Measurements from ENCODE around the gene TMBIM1.

Gene TMBIM1

DNA sequence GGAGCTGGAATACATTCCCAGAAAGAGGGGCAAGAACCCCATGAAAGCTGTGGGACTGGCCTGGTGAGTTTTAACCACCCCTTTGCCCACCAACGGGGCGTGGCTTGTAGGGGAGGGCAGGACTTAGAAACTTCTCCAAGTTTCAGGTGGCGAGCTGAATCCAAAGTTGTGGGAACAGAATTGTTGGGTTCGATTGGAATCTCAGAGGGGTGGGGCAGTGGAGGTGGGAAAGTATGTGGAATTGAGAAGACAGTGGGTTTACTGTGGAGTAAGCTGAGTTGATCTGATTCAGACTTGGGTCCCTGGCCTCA, 20.9 kb downstream of the TMBIM1 start:
- DNase-seq, result no peak

DNA sequence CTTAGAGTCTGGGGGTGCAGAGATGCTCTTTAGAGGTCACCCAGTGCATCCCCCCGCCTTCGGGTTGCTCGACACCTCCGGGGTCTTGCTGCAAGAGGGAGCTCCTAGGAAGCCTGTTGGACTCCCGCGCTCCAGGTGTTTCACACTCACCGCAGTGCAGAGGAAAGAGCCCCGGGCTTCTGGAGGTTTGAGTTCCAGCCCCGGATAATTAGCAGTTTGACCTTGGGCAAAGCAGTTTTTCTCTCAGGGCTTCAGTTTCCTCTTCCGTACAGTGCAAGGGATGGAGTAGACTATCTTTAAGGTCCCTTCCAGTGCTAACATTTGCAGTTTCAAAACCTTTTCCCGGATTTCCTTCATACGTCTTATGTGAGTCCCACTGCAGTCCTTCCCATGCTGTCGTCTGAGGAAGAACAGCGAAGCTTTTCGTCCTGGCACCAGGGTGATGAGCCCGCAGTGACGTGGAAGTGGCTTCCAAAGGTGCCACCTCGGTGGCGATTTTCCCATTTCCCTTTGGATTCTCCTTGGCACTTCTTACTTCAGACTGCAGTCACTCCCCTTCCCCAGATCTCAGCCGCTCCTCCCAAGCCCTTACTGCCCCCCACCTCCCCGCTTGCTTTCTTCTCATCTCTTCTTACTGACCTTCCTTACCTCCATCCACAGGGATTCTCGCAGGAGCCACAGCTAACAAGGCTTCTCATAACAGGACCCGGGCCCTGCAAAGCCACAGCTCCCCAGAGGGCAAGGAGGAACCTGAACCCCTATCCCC, 21.4 kb downstream of the TMBIM1 start:
- no peak for DNase-seq

DNA sequence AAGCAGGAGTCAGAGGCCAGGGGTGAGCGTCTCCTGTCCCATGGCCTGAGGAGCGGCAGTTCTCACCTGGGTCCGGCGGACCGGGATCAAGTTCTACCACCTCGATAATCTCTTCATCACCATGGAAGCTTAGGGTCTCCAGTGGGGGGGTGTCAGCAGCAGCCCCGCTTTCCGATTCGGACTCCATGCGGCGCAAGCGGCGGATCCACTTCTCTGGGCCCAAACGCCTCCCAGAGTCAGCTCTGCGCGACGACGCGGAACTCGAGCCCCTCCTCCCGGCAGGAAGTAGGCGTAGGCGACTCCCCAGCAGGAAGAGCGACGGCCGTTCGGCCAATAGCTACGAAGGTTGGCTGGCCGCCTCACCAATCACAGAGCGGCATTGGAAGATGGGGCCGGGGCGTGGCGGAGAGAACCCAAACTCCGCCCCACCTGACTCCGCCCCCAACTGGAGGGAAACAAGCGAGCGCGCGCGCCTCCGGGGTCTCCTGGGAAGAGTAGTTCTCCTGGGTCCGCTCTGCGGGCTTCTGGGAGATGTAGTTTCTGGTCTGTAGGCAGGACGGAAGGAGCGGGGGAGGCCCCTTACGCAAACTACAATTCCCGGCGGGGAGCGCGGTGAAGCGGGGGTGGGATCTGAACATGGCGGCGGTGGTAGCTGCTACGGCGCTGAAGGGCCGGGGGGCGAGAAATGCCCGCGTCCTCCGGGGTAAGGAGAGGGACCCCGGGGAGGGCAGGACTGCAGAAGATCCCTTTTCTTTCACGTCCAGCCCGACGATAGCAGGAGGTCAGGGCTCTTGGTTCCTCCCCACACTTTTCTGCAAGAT, 22.2 kb downstream of the TMBIM1 start, which contains the start of the genes AAMP and PNKD:
Gene AAMP (minus strand): TSS at position 238 of the 821 bp plus-strand sequence. CDS start 51 bp downstream, at position 187.
Gene PNKD (plus strand): TSS at position 620 of the 821 bp plus-strand sequence. CDS start 17 bp downstream, at position 637.
- DNase-seq, result peak; percentile 97

DNA sequence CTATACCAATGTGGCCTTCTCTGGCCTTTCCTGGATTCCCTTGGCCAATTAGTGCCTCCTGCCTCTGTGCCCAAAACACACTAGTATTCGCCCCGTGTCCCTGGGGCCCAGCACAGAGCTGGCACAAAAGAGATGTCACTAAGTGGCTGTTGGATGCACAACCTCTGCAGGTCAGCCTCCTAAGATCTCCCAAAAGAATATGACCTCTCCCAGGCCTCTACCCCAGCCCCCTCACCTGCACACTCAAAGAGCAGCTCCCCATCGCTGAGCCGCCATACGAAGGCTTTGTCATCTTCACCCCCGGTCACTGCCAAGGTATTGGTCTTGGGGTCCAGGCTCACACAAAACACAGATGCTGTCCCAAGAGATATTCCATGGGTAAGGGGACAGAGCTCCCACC, 25.0 kb downstream of the TMBIM1 start:
- DNase-seq, result no peak

DNA sequence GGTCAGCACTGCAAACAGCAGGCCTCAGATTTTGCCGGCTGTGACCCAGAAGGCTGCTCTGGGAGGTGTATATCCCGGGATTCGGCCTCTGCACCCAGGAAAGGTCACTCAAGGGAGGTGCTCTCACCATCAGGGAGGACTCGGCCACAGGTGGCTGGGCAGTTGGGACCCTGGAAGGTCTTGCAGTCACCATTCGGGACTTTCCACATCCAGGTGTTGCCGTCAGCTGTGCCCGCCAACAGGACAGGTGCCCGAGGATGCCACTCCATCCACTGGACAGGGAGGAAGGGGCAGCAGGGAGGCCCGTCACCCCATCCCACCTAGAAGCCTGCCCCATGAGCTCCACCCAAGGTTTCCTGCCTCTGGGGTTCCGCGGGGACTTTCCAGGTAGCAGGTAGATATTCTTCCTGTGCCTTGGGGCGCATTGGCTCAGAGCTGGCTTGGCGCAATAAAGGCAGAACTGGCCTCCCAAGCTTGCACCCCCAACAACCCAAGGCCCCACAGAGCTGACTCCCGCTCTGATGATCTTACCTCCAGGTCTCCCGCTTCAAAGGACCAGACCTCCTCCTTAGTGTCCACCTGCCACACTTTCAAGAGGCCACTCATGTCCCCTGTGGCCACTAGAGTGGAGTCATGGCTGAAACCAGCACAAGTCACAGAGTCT, 25.9 kb downstream of the TMBIM1 start:
- DNase-seq, result no peak

DNA sequence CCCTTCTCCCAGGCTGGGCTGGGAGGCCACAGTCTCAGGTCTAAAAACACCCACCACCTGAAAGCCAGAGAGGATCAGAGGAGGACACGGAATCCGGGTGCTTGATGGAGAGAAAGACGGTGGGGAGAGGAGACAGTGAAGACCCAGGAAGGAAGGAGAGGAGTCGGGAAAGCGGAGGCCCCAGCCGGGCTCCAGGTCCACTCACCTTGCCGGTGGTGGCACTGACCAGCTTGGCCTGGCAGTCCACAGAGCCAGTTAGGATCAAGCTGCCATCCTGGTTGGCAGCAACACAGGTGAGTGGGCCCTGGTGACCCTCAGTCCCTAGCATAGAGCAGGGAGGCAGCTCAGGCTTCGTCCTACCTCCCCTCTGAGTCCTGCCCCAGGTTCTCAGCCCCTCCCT, 26.7 kb downstream of the TMBIM1 start:
- no peak for DNase-seq

DNA sequence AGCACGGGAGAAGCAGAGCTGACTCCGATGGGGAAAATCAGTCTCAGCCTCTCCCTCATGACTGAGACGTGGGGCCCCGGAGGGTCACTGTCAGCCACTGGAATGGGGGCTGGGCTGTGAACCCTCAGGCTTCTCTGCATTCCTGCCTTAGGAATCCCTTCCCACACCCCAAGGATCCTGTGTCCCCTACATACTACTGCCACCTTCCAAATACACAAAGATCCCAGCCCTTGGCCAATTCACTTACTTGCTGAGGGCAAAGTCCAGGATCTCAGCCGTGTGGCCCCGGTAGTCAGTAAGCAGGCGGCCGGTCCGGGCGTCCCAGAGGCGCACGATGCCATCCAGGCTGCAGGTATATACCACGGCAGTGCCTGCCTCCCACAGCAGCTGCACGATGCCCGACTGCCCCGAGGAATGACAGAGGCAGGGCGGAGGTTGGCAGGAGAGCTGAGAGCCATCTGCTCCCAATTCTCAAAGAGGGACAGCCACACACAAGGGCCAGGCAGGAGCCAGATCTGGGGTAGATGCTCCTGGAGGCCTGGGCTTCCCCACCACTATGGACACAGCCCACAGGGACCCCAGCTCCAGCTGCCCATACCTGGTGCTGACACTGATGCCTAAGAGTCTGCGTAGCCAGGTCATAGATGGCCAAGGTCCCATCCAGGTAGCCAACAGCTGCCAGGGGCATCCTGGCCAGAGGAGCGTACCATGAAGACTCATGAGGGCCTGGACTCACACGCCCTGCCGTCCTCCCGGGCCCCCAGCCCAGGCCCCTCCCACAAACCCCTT, 27.3 kb downstream of the TMBIM1 start:
- DNase-seq, result no peak

DNA sequence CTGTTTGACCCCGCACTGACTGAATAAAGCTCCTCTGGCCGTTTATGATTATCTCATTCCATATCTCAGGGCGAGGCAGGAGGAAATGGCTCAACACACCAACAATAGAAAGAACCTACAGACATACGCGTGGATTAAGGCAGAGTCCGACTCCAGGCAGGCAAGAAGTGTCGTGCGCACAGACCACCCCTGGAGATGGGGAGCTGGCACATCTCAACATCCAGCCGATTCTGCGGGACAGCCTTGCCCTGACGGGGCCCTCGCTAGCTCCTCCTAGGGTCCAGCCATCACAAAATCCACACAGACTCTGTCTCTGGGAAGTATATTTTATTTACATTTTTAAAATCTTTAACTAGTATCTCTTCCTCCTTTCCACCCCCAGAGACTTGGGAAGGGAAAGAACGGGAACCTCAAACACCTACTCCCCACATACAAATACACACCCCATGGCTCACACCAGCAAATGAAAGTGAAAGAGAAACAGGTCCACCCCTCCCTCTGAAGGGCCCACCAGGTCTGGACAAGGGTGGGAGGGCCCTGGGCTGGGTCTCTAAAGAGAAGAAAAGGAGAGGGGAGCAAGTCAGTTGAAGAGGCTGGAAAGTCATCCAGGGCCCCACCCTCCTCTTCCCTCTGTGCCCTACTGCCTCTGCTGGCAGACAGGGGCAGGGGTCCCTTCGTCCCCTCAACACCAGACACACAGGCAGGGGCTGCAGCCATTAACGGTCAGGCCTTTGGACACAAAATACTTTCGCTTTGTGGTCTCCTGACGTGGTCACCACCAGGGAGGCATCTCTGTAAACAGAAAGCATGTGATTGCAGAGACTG, 28.3 kb downstream of the TMBIM1 start:
- DNase-seq, result no peak

DNA sequence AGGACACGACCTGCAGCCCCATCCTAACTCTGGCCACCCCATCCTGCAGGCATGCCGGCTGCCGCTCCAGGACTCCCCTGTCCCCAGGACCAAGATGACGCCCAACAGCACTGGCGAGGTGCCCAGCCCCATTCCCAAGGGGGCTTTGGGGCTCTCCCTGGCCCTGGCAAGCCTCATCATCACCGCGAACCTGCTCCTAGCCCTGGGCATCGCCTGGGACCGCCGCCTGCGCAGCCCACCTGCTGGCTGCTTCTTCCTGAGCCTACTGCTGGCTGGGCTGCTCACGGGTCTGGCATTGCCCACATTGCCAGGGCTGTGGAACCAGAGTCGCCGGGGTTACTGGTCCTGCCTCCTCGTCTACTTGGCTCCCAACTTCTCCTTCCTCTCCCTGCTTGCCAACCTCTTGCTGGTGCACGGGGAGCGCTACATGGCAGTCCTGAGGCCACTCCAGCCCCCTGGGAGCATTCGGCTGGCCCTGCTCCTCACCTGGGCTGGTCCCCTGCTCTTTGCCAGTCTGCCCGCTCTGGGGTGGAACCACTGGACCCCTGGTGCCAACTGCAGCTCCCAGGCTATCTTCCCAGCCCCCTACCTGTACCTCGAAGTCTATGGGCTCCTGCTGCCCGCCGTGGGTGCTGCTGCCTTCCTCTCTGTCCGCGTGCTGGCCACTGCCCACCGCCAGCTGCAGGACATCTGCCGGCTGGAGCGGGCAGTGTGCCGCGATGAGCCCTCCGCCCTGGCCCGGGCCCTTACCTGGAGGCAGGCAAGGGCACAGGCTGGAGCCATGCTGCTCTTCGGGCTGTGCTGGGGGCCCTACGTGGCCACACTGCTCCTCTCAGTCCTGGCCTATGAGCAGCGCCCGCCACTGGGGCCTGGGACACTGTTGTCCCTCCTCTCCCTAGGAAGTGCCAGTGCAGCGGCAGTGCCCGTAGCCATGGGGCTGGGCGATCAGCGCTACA, 29.4 kb downstream of the TMBIM1 start:
- no peak for DNase-seq

DNA sequence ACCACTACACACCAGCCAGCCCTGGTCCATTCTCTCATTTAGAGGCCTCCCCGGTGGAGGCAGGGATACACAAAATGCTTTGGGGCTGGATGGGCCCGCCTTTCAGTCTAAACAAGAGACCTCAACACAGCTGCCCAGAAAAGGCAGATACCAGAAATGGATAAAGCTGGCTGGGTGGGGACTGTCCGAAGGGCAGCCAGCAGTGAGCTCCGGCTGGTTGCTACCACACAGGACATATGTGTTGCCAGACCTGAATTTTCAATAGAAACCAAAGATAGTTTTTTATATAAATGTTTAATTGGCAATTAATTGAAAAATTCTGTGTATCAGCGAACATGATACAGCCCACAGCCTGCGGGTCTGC, 30.1 kb downstream of the TMBIM1 start:
- DNase-seq, result no peak

DNA sequence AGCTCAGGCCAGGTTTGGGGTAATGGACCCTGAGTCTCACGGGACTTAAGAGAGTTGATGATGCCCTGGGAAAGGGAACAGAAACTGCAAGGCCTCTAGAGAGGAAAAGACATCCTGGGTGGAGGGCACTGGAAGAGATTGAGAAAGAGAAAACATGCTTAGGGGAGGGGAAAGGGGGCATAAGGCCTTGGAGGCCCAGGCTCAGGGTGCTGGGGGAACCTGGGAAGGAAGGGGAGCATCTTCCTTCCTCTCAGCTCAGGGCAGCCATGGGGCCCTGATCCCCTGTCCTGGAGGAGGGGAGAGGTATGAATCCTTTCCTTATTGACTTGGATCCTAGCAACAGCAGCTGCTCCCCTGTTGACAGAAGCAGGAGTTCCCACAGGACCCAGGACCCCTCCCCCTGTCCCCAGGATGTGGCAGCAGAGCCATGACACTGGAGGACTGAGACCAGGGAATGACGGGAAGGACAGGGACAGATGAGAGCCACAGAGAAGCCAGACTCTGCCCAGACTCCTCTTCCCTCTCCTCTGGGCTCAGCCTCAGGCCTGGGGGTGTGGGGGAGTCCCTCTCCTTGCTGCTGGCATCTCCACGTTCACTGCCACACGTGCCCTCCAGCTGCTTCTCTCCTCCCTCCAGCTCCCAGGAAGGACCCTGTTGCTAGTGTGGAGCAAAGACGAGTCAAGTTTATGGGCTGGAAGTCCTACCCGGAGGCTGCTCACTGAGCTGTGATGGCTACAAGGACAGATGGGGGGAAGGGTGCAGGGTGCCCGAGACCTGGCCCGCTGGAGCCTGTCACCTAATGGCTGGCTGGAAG, 30.7 kb downstream of the TMBIM1 start:
- no peak for DNase-seq

DNA sequence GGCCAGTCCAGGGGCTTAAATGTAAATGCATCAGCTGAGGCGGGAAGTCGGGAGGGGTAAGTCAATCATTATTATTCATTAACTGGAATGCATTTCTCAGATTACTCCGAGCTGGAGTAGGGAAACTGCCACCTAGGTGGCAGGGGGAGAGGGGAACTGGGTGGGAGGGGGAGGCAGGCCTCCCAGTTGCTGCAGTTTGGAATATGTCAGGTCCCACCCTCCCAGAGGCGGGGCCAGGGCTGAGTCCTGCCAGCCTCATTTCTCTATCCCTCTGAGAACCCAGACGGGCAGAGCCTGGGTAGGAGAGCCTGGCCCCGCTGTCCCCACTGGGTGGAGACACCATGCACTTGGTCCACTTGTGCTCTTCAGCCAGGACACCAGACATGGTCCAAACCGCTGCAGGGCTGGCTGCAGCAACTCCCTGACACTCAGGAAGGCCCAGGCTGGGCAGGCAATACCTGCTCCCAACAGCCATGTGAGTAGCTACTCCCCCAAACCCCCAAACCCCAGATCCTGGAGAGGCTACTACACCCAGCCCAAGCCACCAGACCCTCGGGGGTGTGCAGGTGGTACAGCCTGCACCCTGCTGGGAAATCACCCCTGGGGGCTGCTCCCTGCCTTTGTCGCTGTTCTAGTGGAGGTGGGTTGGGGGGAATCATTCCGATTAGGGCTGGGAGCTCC, 31.4 kb downstream of the TMBIM1 start, which contains the start of gene GPBAR1:
Gene GPBAR1 (plus strand): TSS at position 274 of the 681 bp plus-strand sequence. CDS start 1,710 bp downstream, outside the sequence.
- no peak for DNase-seq

DNA sequence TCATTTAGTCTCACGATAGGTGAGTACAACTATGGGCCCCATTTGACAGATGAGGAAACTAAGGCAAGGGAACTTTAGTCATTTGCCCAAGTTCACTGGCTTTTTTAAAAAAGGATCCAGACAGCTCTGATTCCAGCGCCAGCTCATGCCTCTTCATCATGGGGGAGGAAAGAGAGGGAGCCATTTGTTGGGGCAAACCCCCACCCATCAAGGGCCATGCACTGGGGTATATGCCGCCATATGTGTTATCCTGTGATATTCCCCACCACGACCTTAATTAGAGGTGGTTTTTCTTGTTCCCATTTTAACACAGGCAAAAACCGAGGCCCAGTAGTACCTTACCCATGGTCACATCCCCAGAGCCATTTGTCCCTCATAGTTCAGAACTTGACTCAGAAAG, 32.1 kb downstream of the TMBIM1 start:
- no peak for DNase-seq

DNA sequence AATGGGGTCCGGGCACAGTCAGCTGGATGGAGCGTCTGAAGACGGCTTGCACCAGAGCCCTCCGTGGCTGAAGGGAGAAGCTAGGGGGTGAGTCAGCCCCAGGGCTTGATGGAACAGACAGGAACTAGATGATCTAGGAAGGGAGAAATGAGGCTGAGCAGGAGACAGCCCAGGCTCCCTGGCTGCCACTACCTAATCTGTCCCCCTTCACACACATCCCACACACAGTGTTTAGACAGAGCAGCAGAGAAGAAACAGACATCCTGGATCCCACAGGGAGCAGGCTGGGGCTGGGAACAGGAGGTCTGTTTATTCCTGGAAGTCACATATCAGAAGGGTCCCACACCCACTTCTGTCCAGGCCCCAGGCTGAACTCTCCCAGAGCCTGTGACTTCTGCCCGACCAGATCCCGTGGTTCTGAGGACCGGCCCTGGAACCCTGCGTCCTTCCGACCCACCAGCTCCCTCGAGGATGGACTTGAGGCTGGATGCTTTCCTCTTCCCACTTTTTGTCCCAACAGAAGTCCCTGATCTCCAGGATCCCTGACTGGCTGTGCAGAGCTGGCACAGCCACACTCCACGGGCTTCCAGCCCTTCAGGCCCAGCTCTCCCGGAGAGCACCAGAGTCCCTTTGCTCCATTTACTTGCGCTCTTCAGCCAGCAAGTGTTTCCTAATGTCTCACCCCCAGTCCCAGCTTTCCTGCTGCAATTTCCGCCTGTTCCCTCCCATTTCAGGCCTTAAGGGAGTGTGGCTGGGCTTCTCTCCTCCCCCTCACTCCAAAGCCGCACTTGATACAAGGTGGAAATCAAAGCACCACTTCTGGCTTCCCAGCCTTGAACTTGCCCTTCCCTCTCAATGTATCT, 33.0 kb downstream of the TMBIM1 start:
- DNase-seq, result no peak

DNA sequence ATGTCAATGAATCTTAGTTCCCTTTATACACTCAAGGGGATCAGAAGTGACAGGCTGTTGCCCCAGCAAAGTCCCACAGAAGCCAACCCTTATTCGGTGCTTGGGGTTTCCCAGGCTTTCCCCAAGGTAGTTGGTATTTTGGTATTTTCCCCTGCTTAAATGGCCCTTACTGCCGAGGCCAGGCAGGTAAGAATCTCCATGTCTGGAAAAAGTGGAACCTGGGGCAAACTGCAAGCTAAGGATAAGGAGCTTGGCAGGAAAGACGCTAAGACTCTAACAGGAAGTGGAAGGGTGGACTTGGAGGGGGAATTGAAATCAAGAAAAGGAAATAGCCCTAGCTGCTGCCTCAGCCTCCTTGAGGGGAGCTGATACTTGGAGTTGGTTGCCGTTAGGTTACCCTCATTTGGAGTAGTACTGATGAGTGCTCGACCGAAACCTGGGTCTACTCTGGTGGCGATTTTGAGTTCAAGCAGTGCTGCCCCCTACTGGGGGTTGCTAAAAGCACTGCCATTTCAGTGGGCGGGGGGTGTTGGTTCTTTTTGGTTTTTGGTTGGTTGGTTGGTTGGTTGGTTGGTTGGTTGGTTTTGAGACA, 34.8 kb downstream of the TMBIM1 start:
- no peak for DNase-seq

DNA sequence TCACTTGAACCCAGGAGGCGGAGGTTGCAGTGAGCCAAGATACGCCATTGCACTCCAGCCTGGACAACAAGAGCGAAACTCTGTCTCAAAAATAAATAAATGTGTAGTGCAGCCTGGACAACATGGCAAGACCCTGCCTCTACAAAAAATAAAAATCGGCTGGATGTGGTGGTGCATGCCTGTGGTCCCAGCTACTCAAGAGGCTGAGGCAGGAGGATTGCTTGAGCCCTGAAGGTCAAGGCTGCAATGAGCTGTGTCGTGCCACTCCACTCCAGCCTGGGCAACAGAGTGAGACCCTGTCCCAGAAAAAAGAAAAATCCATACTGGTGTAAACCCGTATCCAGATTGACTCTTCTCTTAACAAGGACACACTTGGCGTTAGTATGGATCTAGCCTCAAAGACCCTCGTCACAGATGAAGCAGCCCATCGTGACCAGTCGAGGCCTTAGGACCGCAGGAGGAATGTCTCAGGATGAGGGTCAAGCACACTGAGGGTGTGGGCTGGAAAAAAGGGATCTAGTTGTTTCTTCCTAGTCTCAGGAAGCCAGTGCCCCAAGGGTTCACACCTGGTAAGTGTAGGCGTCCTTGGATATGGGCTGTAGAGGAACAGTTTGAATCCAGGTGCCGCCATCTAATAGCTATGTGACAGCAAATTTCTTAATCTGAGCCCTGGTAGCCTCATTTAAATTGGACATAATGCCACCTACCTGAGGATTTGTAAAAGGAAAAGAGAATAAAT, 35.5 kb downstream of the TMBIM1 start:
- DNase-seq, result no peak

DNA sequence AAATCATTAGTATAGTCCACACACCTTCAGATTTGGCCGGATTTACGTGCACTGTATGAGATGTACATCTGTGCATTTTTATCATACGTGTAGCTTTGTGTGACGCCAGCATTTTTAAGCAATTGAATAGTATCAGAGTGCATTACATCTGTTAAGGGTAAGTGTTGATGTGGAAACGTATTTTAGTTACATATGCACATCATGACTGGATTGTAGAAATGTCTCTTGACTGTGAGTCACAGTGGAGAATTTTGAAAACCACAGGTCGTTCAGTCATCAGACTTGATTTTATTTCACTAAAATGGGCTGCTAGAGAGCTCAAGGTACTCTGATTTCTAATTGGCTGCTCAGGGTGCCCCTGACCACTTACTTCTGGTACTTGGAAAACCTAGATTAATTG, 36.9 kb downstream of the TMBIM1 start:
- no peak for DNase-seq

Data from DMS 273 treated with DMSO at 0.1 percent for 48 hours (cell line).